ENCODE results near the gene IL1RAPL2. TPM values are rescaled to one million over a fixed set of nuclear protein-coding genes. Genes with fewer than 3 reads are reported as not detected.

Gene IL1RAPL2
- total and polyA plus RNA-seq, 10 of the 15 experiments (the other 5 are each of a cell fraction or from before 2014, with no cell fraction given) = 0.19 TPM; not detected in 9

GRCh38 chrX:105302246-105302645 lies 736.2 kb downstream of the IL1RAPL2 start:
- ChIA-PET POLR2A (no interaction called here), CTCF (no interaction called here), RAD21 (ENCODE audit: unreplicated experiment) (no interaction called here), SMC1A (ENCODE audit: uncharacterized antibody, unreplicated experiment) (no interaction called here)
- H3K4me3 ChIP-seq = no peak overlapping the region
- no peaks in the 10 kb centered on the region for H3K9me3 ChIP-seq (replicated peaks; ENCODE audit: control insufficient read depth, insufficient read depth, low read length)
- no peak overlapping the region for H2AFZ ChIP-seq (ENCODE audit: control insufficient read depth, low read depth, low read length)
- DNase-seq (ENCODE audit: low read depth, low spot score) (no peak), ATAC-seq (no peak), FAIRE-seq (no peak)
- intact Hi-C loops (cut with micrococcal nuclease; ENCODE audit: unreplicated experiment) = no loop called here
- H3K36me3 ChIP-seq (ENCODE audit: control insufficient read depth in 2 of 2, insufficient read depth in 2 of 2, low read length in 1 of 2) = no peaks in the 10 kb centered on the region
- in situ Hi-C loops (cut with MboI) = no loop called here
- no peak overlapping the region for H3K9ac ChIP-seq (ENCODE audit: control insufficient read depth, insufficient read depth, low read length)
- no peak overlapping the region for H3K4me2 ChIP-seq (ENCODE audit: control insufficient read depth, insufficient read depth)
- no peaks in the 10 kb centered on the region for H4K20me1 ChIP-seq (ENCODE audit: control insufficient read depth, insufficient read depth)
- H3K27me3 ChIP-seq (replicated peaks in 1 of 2; ENCODE audit: control insufficient read depth in 2 of 2, insufficient read depth in 2 of 2, low read length in 1 of 2) = no peaks in the 10 kb centered on the region
- H3K27ac ChIP-seq (ENCODE audit: control insufficient read depth, insufficient read depth) = no peak overlapping the region
- 0% methylated on average over 1 of the region's 1 CpG for WGBS (ENCODE audit: insufficient coverage, insufficient replicate concordance, low lambda C conversion rate, missing lambda C conversion rate)
- BruUV-seq (replicated peaks) = no TSS peak
- H3K4me1 ChIP-seq (ENCODE audit: control insufficient read depth, insufficient read depth, low read length) = no peaks in the 10 kb centered on the region
- no peaks in the 10 kb centered on the region for H3K79me2 ChIP-seq (ENCODE audit: control insufficient read depth, insufficient read depth, low read length)
- TF ChIP-seq, protein P1, sequence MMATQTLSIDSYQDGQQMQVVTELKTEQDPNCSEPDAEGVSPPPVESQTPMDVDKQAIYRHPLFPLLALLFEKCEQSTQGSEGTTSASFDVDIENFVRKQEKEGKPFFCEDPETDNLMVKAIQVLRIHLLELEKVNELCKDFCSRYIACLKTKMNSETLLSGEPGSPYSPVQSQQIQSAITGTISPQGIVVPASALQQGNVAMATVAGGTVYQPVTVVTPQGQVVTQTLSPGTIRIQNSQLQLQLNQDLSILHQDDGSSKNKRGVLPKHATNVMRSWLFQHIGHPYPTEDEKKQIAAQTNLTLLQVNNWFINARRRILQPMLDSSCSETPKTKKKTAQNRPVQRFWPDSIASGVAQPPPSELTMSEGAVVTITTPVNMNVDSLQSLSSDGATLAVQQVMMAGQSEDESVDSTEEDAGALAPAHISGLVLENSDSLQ (IDR thresholded peaks at IDR 0.05) = no peak
- TF ChIP-seq PML (IDR thresholded peaks at IDR 0.05; ENCODE audit: low read length) = no peak
- no peak for TF ChIP-seq CTCF (IDR thresholded peaks at IDR 0.05 in 2 of 3, conservative IDR thresholded peaks at IDR 0.05 in 1 of 3; ENCODE audit: control insufficient read depth in 2 of 3, extremely low read depth in 1 of 3, insufficient read depth in 1 of 3, low read depth in 3 of 3, low read length in 3 of 3)
- no peak for TF ChIP-seq BCLAF1 (IDR thresholded peaks at IDR 0.05)
- no peak for TF ChIP-seq LARP7 (IDR thresholded peaks at IDR 0.05)
- TF ChIP-seq, protein P2, sequence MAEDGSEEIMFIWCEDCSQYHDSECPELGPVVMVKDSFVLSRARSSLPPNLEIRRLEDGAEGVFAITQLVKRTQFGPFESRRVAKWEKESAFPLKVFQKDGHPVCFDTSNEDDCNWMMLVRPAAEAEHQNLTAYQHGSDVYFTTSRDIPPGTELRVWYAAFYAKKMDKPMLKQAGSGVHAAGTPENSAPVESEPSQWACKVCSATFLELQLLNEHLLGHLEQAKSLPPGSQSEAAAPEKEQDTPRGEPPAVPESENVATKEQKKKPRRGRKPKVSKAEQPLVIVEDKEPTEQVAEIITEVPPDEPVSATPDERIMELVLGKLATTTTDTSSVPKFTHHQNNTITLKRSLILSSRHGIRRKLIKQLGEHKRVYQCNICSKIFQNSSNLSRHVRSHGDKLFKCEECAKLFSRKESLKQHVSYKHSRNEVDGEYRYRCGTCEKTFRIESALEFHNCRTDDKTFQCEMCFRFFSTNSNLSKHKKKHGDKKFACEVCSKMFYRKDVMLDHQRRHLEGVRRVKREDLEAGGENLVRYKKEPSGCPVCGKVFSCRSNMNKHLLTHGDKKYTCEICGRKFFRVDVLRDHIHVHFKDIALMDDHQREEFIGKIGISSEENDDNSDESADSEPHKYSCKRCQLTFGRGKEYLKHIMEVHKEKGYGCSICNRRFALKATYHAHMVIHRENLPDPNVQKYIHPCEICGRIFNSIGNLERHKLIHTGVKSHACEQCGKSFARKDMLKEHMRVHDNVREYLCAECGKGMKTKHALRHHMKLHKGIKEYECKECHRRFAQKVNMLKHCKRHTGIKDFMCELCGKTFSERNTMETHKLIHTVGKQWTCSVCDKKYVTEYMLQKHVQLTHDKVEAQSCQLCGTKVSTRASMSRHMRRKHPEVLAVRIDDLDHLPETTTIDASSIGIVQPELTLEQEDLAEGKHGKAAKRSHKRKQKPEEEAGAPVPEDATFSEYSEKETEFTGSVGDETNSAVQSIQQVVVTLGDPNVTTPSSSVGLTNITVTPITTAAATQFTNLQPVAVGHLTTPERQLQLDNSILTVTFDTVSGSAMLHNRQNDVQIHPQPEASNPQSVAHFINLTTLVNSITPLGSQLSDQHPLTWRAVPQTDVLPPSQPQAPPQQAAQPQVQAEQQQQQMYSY (CRISPR knock-in tag; IDR thresholded peaks at IDR 0.05) = no peak
- TF ChIP-seq KDM1A (IDR thresholded peaks at IDR 0.05; ENCODE audit: borderline replicate concordance) = no peak
- no peak for TF ChIP-seq MYC (IDR thresholded peaks at IDR 0.05; ENCODE audit: insufficient read depth, insufficient read length, insufficient replicate concordance, low read length, severe bottlenecking)
- no peak for TF ChIP-seq EZH2 (IDR thresholded peaks at IDR 0.05; ENCODE audit: borderline replicate concordance, control insufficient read depth, low read depth, low read length)
- TF ChIP-seq JUNB (IDR thresholded peaks at IDR 0.05) = no peak
- TF ChIP-seq NR2F1 (conservative IDR thresholded peaks at IDR 0.05) = no peak
- no peak for TF ChIP-seq FOS (IDR thresholded peaks at IDR 0.05; ENCODE audit: borderline replicate concordance, extremely low read depth, insufficient read length)
- no peak for TF ChIP-seq GATAD2B (conservative IDR thresholded peaks at IDR 0.05; ENCODE audit: low read depth)
- TF ChIP-seq ZBED1 (IDR thresholded peaks at IDR 0.05; ENCODE audit: borderline replicate concordance) = no peak
- TF ChIP-seq TCF3 (IDR thresholded peaks at IDR 0.05; ENCODE audit: borderline replicate concordance, insufficient read depth, low read depth, low read length) = no peak
